ENCODE data around the gene HSPB1.

DNA sequence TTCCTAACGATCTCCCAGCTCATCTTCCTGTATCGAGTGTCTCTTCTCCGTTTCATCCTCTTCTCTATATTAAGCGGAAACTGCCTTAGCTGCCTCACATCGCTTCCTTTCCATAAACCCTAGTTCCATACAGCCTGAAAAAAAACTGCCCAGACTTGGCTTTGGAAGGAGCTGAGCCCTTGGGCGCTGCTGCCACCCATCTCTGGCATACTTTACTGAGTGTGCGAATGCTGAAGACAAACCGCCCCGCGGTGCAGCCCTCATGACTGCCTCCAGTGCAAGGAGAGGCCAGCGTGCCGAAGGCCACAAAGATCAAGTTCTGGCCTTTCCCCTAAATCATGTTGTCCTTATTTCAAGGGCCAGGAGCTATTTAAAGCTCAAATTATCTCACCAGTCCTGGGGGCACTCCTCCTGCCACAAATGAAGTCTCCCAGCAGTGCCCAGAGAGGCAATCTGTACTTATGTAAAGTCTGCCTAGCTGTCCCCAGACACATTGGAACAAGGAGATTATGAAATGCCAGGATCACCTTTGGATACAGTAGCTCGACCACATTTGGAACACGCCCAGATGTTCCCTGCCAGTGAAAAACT is 31.1 kb downstream of the HSPB1 start:
- no peak for TF ChIP-seq POLR2A (IDR thresholded peaks at IDR 0.05)
- TF ChIP-seq, protein P1, sequence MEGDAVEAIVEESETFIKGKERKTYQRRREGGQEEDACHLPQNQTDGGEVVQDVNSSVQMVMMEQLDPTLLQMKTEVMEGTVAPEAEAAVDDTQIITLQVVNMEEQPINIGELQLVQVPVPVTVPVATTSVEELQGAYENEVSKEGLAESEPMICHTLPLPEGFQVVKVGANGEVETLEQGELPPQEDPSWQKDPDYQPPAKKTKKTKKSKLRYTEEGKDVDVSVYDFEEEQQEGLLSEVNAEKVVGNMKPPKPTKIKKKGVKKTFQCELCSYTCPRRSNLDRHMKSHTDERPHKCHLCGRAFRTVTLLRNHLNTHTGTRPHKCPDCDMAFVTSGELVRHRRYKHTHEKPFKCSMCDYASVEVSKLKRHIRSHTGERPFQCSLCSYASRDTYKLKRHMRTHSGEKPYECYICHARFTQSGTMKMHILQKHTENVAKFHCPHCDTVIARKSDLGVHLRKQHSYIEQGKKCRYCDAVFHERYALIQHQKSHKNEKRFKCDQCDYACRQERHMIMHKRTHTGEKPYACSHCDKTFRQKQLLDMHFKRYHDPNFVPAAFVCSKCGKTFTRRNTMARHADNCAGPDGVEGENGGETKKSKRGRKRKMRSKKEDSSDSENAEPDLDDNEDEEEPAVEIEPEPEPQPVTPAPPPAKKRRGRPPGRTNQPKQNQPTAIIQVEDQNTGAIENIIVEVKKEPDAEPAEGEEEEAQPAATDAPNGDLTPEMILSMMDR (IDR thresholded peaks at IDR 0.05), result no peak
